ENCODE measurements around the gene PIK3R5.

GRCh38 chr17:8894202-8894671 is 71.3 kb downstream of the PIK3R5 start:
- TF ChIP-seq CTCF (IDR thresholded peaks at IDR 0.05 in 4 of 5, conservative IDR thresholded peaks at IDR 0.05 in 1 of 5) (no peak), POLR2A (IDR thresholded peaks at IDR 0.05) (no peak)
